ENCODE data around the gene KLHL29. TPM values are rescaled to one million over a fixed set of nuclear protein-coding genes. Genes with fewer than 3 reads are reported as not detected.

The KLHL29 gene
- polyA plus RNA-seq, 3 donors: 1.4 to 10.2 (median 4.6) TPM

GRCh38 chr2:23494286-23494685 lies 109.3 kb downstream of the KLHL29 start:
- WGBS, 3 donors: 65 to 72% (median 66%) methylated on average over 8 of the region's 8 CpGs
- no peak overlapping the region for H3K27ac ChIP-seq (ENCODE audit: low read depth, low read length)

GRCh38 chr2:23495661-23496114 lies 110.7 kb downstream of the KLHL29 start:
- WGBS, 3 donors: 85 to 92% (median 89%) methylated on average over 19 of the region's 19 CpGs
- no peak overlapping the region for H3K27ac ChIP-seq (ENCODE audit: low read depth, low read length)

GRCh38 chr2:23496456-23496855 lies 111.5 kb downstream of the KLHL29 start:
- WGBS, 3 donors: 67 to 88% (median 77%) methylated on average over 5 of the region's 5 CpGs

GRCh38 chr2:23497063-23497462 lies 112.1 kb downstream of the KLHL29 start:
- WGBS, 3 donors: 39 to 54% (median 41%) methylated on average over 7 of the region's 7 CpGs
- no peak overlapping the region for H3K27ac ChIP-seq (ENCODE audit: low read depth, low read length)

More at GRCh38 chr2:23496456-23496855, 111.5 kb downstream of the KLHL29 start:
- no peak overlapping the region for H3K27ac ChIP-seq (ENCODE audit: low read depth, low read length)

GRCh38 chr2:23497536-23497935 lies 112.6 kb downstream of the KLHL29 start:
- WGBS, 3 donors: 59 to 71% (median 69%) methylated on average over 6 of the region's 6 CpGs
- H3K27ac ChIP-seq (ENCODE audit: low read depth, low read length): no peak overlapping the region

- 70 to 87% (median 73%) methylated on average over 7 of the region's 7 CpGs for WGBS, 3 donors
- no peak overlapping the region for H3K27ac ChIP-seq (ENCODE audit: low read depth, low read length)
Measured at GRCh38 chr2:23498943-23499342, 114.0 kb downstream of the KLHL29 start.

- H3K27ac ChIP-seq (ENCODE audit: low read depth, low read length): no peak overlapping the region
Measured at GRCh38 chr2:23499439-23499838, 114.5 kb downstream of the KLHL29 start.

GRCh38 chr2:23500836-23501235 lies 115.9 kb downstream of the KLHL29 start:
- no peak overlapping the region for H3K27ac ChIP-seq (ENCODE audit: low read depth, low read length)
- 85 to 95% (median 90%) methylated on average over 12 of the region's 12 CpGs for whole genome bisulfite sequencing, 3 donors

More at GRCh38 chr2:23499439-23499838, 114.5 kb downstream of the KLHL29 start:
- 73 to 79% (median 79%) methylated on average over 8 of the region's 8 CpGs for WGBS, 3 donors

- no peak overlapping the region for H3K27ac ChIP-seq (ENCODE audit: low read depth, low read length)
Measured at GRCh38 chr2:23502096-23502495, 117.1 kb downstream of the KLHL29 start.

GRCh38 chr2:23503097-23503496 lies 118.1 kb downstream of the KLHL29 start:
- no peak overlapping the region for H3K27ac ChIP-seq (ENCODE audit: low read depth, low read length)
- 78 to 89% (median 79%) methylated on average over 6 of the region's 6 CpGs for WGBS, 3 donors

More at GRCh38 chr2:23502096-23502495, 117.1 kb downstream of the KLHL29 start:
- WGBS, 3 donors: 38 to 93% (median 88%) methylated on average over 15 of the region's 15 CpGs

- WGBS, 3 donors: 48 to 62% (median 52%) methylated on average over 7 of the region's 7 CpGs
- H3K27ac ChIP-seq (ENCODE audit: low read depth, low read length): no peak overlapping the region
Measured at GRCh38 chr2:23503682-23504081, 118.7 kb downstream of the KLHL29 start.

- no peak overlapping the region for H3K27ac ChIP-seq (ENCODE audit: low read depth, low read length)
- WGBS, 3 donors: 81 to 91% (median 88%) methylated on average over 8 of the region's 8 CpGs
Measured at GRCh38 chr2:23504591-23504990, 119.6 kb downstream of the KLHL29 start.

GRCh38 chr2:23505218-23505983 lies 120.4 kb downstream of the KLHL29 start:
- H3K27ac ChIP-seq (ENCODE audit: low read depth, low read length): no peak overlapping the region

GRCh38 chr2:23505984-23506380 lies 121.0 kb downstream of the KLHL29 start:
- no peak overlapping the region for H3K27ac ChIP-seq (ENCODE audit: low read depth, low read length)
- WGBS, 3 donors: 69 to 80% (median 75%) methylated on average over 10 of the region's 10 CpGs

More at GRCh38 chr2:23505218-23505983, 120.4 kb downstream of the KLHL29 start:
- 85 to 94% (median 89%) methylated on average over 9 of the region's 9 CpGs for WGBS, 3 donors

- 52 to 63% (median 53%) methylated on average over 9 of the region's 9 CpGs for WGBS, 3 donors
- H3K27ac ChIP-seq (ENCODE audit: low read depth, low read length): no peak overlapping the region
Measured at GRCh38 chr2:23506531-23507266, 121.7 kb downstream of the KLHL29 start.

GRCh38 chr2:23507267-23508065 lies 122.5 kb downstream of the KLHL29 start:
- WGBS, 3 donors: 82 to 87% (median 85%) methylated on average over 15 of the region's 15 CpGs
- H3K27ac ChIP-seq (ENCODE audit: low read depth, low read length): no peak overlapping the region

GRCh38 chr2:23508066-23508390 lies 123.0 kb downstream of the KLHL29 start:
- no peak overlapping the region for H3K27ac ChIP-seq (ENCODE audit: low read depth, low read length)
- WGBS, 3 donors: 29 to 69% (median 41%) methylated on average over 3 of the region's 3 CpGs

- no peak overlapping the region for H3K27ac ChIP-seq (ENCODE audit: low read depth, low read length)
- WGBS, 3 donors: 78 to 94% (median 88%) methylated on average over 6 of the region's 6 CpGs
Measured at GRCh38 chr2:23509103-23509502, 124.1 kb downstream of the KLHL29 start.
